A549 (cell line): ENCODE measurements around the gene RNF220.

Source experiments
- BHLHE40 ChIP-seq: IDR thresholded peaks from 2 replicates; pipeline ENCODE4 v1.6.1; 2012; ENCODE audit warnings: low read depth, low read length, inconsistent platforms
- CTCF ChIP-seq: fragments of >200 bp; sonication (Bioruptor Twin); formaldehyde crosslinking; IDR thresholded peaks from 3 replicates; pipeline ENCODE4 v1.5.1; 2016
- MAX ChIP-seq: IDR thresholded peaks from 2 replicates; pipeline ENCODE4 v1.6.1; 2012
- MAZ ChIP-seq: fragments of 150-350 bp; IDR thresholded peaks from 2 replicates; pipeline ENCODE4 v1.6.1; 2014; ENCODE audit warnings: antibody characterized with exemption, low read depth, low read length, borderline replicate concordance
- POLR2A ChIP-seq: IDR thresholded peaks from 2 replicates; pipeline ENCODE4 v1.6.1; 2012; ENCODE audit warnings: mild to moderate bottlenecking, low read length

GRCh38 chr1:44654621-44655187 is 249.6 kb downstream of the RNF220 start:
- TF ChIP-seq CTCF, result no peak
- TF ChIP-seq POLR2A, result no peak
- TF ChIP-seq BHLHE40, result no peak
- TF ChIP-seq MAX, result no peak
- no peak for TF ChIP-seq MAZ
